Glomerular visceral epithelial cell (primary cell): ENCODE data around the gene AGRP.
"Not testable (repeated sequence)": the region's sequence is repeated elsewhere in the genome, so short reads cannot be mapped to it uniquely, and the experiment has no call there.

Experiments
- DNase-seq: peaks from one replicate; pipeline ENCODE4 v3.0.0-alpha.2; 2016; ENCODE audit errors: extremely low spot score

AGRP gene, protein sequence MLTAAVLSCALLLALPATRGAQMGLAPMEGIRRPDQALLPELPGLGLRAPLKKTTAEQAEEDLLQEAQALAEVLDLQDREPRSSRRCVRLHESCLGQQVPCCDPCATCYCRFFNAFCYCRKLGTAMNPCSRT

DNA sequence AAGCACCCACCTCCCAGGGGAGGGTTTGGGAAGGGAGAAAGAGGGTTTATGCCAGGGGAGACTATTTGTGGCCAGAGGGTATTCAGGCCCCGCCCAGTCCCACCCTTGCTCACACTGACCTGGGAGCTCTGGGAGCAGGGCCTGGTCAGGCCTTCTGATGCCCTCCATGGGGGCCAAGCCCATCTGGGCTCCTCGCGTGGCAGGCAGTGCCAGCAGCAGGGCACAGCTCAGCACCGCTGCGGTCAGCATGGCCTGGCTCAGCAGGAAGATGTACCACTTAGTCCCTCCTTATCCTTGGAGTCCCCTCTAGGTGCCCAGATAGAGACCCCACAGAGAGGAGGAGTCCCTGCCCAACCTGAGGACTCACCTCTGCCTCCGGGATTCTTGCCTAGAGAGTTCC, at the start of gene AGRP:
TSS of gene AGRP (minus strand) at position 398 of the 400 bp plus-strand sequence. CDS start at position 249, 149 bp downstream.
- DNase-seq = no peak

DNA sequence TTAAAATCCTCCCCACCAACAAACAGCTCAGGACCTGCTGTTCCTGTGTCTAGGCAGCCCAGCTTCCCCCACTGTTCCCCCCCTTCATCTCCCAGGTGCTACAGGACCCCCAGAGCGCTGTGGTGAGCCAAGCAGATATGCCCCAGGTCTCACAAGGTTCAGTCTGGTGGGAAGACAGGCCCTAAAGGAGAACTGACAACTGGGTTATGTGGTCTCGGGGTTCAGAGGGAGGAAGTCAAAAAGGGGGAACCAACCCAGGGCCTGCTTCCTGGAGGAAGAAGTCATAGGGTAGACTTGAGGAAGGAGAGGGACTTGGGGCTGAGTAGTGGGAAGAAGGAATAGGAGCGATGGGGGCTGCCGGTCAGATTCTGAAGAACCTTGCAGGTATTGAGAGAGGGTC, 47.9 kb upstream of the AGRP start:
- DNase-seq = no peak

DNA sequence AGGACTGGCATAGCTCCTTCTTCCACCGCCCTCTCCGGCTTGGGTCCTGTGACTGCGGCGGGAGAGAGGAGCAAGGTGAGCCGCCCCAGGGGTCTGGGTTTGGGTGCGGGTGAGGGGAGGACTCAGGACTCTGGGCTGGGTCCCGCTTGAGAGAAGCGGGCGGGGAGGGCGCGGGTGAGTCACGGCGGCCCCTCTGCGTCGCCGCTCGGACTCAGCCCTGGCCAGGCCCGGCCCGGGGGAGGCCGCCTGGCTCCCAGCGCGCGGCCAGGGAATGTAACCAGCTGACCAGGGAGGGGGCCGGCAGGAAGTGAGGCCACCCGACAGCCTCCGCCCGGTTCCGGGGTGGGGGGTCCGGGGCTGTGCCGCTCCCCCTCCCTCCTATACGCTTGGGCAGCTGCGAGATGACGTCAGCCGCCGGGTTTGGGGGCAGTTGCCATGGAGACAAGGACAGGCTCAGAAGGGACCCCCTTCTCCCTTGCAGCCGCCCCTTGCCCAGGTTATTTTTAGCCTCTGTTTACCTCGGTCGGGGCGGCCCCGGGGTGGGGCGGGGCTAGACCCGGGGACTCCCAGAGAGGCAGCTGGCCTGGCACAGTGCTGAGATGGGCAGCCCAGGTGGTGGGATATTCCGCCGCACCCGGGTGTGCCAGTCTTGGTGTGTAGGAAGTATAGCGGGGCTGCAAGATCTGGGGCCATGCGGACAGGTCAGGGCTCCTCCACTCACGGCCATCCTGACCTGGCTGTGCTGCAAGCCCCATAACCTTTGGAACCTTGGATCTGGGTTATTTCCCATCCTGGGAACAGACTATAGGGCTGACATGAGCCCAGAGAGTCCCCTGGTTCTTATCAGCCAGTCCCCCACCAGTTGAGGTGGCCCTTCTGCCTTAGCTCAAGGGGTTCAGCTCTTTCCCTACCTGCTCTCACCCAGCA, 46.9 kb upstream of the AGRP start:
- DNase-seq = peak; percentile 87

DNA sequence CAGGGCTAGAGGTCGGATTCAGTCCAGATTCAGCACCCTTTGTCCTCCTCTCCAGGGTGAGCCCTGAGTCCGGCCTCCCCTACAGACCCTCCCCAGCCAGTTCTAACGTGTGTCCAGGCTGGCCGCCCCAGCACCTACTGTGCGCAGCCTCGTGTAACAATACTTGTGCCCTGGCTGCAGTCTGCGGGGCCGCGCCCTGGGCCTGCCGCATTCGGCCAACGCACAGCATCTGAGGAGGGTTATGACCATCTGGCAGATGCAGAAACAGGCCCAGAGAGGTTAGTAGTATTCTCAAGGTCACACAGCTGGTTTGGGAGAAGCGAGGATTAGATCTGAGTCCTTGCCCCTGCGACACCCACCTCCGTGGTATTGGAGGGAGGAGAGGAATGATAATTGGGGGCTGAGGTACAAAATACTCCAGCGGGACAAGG, 46.2 kb upstream of the AGRP start:
- DNase-seq = no peak

DNA sequence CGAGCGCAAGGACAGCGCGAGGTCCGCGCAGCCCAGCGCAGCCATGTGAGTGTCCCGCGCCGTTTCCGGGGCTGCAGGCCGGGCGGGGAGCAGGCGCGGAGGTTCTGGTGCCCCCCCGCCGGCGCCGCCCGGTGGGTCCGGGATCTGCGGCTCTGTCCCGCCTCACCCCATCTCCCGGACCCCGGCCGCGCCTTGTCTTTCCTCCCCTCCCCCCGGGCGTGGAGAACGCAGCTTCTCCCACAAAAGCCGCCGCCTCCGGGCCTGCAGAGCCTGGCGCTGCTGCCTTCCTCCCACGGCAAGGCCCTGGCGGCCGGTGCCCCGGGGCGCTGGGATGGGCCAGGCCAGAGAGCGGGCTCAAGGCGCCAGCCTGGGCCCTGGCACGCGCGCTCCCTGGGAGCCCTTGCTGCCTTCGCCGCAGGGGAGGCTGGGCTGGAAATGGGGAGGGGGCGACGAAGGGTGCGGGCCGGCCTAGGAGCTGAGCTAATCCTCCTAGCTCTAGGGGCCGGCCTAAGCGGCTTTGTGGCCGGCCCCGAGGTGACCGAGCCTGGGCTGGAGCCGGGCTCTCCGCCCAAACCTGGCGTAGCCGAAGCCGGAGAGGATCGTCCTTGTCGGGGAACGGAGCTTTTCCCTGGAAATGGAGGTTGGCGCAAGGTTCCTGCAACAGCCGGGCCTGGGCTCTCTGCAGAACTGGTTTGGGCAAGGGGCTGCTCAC, 45.7 kb upstream of the AGRP start:
- no peak for DNase-seq

DNA sequence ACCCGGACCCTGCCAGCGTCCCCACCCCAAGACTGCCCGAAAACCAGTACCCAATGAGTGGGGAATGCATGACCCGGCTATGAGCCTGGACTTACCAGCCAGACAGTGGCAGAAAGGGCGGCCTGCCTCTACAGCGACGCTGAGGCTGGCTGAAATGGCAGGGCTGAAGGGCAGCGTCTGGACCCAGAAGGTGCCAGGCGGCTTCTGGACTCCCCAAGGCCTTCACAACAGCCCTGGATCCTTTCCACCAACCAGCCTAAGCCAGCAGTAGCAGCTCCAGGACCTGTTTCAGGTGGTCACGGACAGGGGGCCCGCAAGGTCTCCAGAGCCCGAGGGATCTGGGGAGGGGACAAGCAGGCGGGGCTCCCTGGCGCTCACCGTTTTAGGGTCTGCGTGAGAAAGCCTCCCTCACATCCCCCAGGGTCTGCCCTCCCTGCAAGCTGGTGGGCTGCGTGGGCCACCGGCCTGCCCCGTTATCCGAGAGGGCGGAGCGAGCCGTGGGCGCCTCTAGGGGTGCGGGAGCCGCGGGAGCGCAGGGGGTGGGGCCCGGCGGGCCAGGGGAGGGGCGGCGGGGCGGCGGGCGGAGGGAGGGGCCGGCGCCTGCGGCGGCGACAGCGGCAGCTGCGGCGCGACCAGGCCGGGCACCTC, 45.0 kb upstream of the AGRP start, which contains the start of gene RIPOR1:
TSS of gene RIPOR1 (plus strand) at position 608 of the 648 bp plus-strand sequence. CDS start 9,618 bp downstream, outside the sequence.
- DNase-seq = peak; percentile 52

DNA sequence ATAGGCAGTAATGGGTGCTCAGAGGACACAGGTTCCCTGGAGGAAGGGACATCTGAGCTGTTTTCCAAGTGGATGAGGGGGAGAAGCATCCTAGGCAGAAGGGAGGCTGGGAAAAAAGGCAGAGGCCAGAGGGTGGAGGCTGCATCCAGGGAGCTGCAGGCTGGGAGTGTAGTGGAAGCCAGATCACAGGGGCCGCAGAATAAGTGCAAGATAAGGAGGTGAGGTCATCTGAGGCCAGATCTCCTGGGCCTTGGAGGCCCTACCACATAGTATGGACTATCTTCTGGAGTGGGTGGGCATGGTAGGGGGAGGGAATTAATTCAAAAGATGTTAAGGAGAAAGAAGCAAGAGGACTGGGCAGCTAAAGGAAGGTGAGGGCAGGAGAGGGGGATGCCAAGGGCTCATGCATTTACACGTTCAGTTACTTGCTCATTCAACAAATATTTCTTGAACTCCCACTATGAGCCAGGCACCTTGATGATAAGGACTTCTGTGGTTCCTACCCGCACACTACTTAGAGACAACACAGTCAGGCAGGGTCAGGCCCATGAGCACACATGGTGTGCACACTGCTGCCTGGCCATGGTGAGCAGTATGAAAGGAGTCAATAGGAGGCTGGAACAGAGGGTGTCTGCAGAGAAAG, 42.9 kb upstream of the AGRP start:
- no peak for DNase-seq

DNA sequence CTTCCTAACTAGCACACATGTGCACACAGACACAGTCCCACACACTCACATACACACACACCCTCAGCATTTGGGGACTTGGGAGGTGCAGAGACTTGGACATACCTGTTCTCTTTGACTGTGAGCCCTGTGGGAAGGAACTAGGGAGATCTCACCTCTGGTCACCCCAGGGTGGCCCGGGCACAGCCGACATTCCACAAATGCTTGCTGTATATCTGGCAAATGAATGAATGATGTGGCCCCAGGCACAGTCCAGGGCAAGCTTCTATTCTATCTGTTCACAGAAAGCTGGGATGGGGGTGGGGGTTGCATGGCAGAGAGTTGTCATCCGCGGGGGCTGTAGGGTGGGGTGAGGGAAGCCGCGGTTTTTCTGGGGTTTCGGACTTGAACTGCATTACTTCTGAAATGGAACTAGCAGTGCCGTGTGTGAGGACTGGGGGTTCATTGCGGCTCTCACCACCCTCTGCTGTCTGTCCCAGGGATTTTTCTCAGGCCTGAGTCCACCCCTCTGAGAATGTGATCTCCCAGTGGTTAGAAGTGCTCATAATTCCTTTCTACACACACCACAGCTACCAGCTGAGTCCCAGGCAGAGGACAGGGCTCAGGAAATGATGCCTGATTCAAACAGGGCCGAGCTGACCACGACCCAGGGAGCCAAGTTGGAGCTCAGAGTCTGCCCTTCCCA, 42.0 kb upstream of the AGRP start:
- DNase-seq = no peak

DNA sequence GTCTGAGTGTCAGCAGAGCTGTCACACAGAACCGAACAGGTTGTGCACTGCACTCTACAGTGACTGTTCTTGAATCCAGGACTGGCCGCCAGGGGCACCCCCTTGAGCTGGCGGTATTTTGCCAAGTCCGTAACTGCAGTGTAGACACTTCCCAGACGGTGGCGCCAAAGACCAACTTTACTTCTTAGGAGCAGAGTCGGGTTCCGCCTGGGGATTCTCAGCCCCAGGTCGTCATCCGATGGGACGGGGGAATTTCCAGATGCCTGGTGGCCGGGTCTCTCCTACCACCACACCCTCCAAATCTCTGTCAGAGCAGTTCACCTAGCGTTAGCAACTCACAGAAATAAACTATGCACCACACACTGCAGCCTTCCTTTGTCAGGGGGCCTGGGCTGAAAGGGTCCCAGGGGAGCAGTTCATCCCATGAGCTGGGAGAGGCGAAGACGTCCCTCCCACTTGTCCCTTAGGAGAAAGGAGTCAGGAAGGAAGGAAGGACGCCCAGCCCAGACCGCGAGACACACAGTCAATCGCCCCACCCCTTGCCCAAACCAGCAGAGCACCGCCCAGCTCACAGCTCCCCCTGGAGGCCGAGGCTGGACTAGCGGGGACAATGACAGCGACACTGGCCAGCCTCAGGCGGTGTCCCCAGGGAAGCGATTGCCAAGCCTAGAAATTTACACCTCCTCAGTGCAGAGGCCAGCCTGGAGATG, 37.9 kb upstream of the AGRP start:
- peak; percentile 96 for DNase-seq

DNA sequence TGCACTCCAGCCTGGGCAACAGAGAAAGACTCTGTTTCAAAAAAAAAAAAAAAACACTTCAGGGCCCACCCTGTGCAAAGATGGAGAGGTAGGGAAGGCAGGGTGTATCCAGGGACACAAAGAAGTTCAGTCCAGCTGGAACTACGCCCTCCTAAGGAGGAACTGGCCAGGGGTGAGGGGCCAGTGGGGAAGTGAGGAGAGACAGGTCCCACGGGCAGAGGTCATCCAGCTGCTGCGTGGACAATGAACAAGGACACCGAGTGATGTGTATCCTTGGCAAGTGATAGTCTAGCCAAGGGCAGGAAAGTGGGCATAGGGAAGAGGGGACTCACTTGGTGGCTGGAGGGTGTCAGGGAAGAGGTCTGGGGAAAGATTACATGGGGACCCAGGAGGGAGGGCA, 35.9 kb upstream of the AGRP start:
- no peak for DNase-seq

DNA sequence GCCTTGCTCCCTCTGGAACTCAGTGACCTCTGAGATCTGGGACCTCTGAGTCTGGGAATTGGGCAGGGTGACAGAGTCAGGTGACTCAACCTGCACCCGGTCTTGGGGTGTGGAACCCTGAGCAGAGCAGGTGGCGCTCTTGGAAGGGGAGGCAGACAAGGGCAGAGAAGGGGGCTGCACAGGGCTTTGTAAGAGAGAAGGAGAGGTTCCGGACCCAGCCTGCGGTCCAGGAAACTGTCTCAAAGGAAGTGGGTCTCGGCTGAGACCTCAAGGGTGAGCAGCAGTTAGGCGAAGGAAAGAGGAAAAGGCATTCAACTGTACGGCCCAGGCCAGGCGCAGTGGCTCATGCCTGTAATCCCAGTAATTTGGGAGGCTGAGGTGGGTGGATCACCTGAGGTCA, 35.3 kb upstream of the AGRP start:
- no peak for DNase-seq

DNA sequence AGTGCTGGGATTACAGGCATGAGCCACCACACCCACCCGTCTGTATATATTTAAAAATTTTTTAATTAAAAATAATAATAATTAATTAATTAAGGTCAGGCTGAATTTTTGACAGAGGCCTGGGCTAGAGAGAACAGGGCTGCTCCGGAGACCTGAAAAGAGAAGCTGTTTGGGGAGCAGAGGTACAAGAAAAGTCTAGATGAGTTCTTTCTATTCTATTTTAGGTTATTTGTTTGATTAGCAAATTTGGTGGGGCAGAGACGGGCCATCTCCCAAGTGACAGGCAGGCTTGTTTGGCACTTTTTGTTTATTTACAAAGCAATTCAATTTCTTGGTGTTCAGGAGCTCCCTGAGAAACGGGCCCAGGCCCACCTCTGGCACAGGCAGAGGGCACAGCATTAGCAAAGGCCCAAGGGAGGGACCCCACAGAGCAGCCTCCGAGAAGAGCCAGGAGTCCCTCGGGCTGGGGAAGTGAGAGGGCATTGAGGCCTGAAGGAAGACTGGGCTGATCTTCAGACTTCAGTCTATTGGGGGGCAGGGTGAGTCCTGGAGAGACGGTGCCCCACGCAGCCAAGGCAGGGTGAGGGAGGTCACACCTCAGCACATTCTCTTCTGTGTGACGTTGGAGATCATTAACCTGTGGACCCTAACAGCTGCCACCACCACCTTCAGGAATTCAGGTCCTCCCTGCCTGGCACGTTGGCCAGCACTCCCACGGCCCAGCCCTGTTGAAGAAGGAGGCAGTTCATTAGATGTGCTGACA, 34.5 kb upstream of the AGRP start:
- peak; percentile 67 for DNase-seq

DNA sequence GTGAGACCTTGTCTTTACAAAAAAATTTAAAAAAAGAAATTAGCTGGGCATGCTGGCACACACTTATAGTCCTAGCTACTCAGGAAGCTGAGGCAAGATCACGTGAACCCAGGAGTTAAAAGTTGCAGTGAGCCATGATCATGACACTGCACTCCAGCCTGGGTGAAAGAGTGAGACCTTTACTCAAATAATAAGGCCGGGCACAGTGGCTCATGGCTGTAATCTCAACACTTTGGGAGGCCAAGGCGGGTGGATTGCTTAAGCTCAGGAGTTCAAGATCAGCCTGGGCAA, 33.8 kb upstream of the AGRP start:
- DNase-seq = no peak

DNA sequence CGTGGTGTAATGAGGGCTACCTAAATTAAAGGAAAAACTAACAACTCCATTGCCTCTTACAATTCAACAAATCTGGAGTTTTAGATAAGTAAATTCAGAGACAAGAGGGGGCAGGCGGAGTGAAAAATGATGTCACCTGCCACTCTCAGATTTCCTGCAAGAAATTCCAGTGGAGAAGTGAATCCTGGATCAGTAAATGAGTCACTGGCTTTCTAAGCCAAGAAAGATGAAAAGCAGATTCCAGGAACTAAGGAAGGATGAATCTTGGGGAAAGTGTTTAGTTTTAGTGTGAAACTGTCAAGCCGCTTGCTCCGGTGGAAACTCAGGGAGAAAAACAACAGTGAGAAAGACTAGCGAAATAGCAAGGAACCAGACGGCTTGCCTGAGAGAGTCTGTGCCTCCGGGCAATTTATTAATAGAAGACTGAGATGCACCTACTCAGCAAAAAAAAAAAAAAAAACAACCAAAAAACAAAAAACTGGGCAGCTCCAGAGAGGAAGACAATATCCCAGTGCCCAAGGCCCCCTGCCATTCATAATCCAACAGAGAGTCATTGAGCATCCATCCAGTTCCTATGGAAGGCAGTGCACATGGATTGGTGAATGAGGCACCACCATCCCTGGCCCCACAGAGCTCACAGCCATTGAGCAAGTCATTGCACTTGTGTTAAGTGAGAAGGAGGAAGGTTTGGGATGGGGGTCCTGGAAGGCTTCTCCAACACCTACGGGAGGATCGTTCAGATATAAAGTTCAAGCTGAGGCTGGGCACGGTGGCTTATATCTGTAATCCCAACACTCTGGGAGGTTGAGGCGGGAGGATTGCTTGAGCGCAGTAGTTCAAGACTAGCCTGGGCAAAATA, 33.2 kb upstream of the AGRP start:
- DNase-seq = peak; percentile 75

DNA sequence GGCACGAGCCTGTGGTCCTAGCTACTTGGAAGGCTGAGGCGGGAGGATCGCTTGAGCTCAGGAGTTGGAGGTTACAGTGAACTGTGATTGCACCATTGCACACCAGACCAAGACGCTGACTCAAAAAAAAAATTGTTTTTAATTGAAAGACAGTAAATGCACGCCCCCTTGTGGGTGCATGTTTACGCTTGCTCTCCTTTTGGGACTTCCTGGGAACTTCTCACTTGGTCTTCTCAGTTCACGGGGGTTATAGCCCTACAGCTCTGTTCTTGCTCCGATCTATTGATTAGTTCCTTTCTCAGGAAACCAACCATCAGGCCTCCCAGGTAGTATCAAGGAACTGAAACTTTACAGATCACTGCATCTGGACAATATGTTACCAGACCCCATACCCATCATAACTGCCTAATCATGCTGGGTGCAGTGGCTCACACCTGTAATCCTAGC, 31.1 kb upstream of the AGRP start:
- DNase-seq = peak; percentile 76

DNA sequence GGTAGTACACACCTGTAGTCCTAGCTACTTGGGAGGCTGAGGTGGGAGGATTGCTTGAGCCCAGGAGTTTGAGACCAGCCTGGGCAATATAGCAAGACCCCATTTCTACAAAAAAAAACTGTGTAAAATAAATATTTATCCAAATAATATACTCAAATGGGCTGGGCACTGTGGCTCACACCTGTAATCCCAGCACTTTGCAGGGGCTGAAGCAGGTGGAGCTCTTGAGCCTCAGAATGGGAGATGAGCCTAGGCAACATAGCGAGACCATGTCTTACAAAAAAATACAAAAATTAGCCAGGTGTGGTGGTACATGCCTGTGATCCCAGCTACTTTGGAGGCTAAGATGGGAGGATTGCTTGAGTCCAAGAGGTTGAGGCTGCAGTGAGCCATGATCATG, 30.5 kb upstream of the AGRP start:
- DNase-seq = not testable (repeated sequence)

DNA sequence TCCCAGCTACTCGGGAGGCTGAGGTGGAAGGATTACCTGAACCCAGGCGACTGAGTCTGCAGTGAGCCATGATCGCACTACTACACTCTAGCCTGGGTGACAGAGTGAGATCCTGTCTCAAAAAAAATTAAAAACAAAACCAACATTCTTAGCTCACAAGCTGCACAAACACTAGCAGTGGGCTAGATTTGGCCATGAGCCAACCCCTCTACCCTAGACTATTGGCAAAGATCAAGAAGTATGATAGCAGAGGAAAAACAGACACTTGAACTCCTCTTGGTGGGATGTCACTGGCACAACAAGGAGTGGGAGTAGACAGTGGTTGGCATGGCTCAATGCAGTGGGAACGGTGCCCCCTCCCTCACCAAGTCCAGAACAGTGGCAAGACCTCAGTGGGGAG, 25.7 kb upstream of the AGRP start:
- DNase-seq = no peak

DNA sequence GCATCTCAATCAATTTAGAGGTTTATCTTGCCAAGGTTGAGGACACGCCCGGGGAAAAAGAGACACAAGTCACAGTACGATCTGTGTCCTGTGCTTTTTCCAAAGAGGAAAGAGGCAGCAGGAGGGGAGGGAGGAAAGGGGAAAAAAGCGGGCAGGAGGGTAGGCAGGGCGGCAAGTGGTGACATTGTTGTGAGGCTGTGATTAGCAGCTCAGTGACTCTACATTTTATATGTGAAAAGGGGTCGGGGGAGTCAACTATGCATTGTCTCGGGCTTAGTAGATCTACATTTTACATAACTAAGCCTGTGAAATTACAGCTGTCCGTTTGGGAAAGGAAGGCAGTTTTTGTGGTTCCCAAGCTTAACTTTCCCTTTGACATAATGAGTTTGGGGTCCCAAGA, 23.1 kb upstream of the AGRP start:
- no peak for DNase-seq
